A549 (cell line): Measurements from ENCODE around the gene USP34. TPM values are rescaled to one million over a fixed set of nuclear protein-coding genes. Genes with fewer than 3 reads are reported as not detected.

ENCODE experiments used
- ATAC-seq, 2 experiments: fragments of 200-7000 bp in 1 of 2; fragments of >200 bp in 1 of 2; cut with Nextera tagmentation in 1 of 2; cut with Tn5 transposase in 1 of 2; 3 replicates each; pipeline versions ENCODE4 v1.8.0 to v1.9.1; 2018 to 2020; ENCODE audit warnings: mild to moderate bottlenecking in 1 of 2, moderate library complexity in 1 of 2
- CTCF ChIA-PET: fragments of 300-600 bp; sonication (Branson Sonifier 250); formaldehyde crosslinking; extraction: SDS; loops from one replicate; lab custom pipeline; 2021; ENCODE audit warnings: antibody characterized with exemption, inconsistent platforms; lab: Yijun Ruan, JAX
- POLR2A ChIA-PET: fragments of 350-600 bp; formaldehyde crosslinking; extraction: SDS; loops from one replicate; lab custom pipeline; 2021; ENCODE audit warnings: antibody characterized with exemption, inconsistent platforms; lab: Yijun Ruan, JAX
- DNase-seq, 2 experiments: peaks; one replicate each; pipeline versions ENCODE4 v3.0.0 to v3.0.0-alpha.2; 2011 to 2016; ENCODE audit warnings: low read depth in 1 of 2, low spot score in 1 of 2
- FAIRE-seq: peaks from 2 replicates; lab custom pipeline; 2011; peaks lifted over from hg19 to GRCh38; lab: Jason Lieb, UNC
- H3K27ac ChIP-seq, 2 experiments: fragments of >200 bp; sonication (Bioruptor Twin); formaldehyde crosslinking; 3 replicates each; pipeline ENCODE4 v1.5.1; 2016 to 2017
- H3K4me1 ChIP-seq: fragments of >200 bp; sonication (Bioruptor Twin); formaldehyde crosslinking; 3 replicates; pipeline ENCODE4 v1.6.1; 2016
- H3K4me2 ChIP-seq: fragments of >200 bp; sonication (Bioruptor Twin); formaldehyde crosslinking; 3 replicates; pipeline ENCODE4 v1.6.1; 2016
- H3K4me3 ChIP-seq: fragments of >200 bp; sonication (Bioruptor Twin); formaldehyde crosslinking; 3 replicates; pipeline ENCODE4 v1.5.1; 2016
- H3K9me3 ChIP-seq: fragments of >200 bp; sonication (Bioruptor Twin); formaldehyde crosslinking; 3 replicates; pipeline ENCODE4 v1.6.1; 2016
- BHLHE40 ChIP-seq: IDR thresholded peaks from 2 replicates; pipeline ENCODE4 v1.6.1; 2012; ENCODE audit warnings: low read depth, low read length, inconsistent platforms
- CBX8 ChIP-seq: fragments of 200-600 bp; sonication (generic); IDR thresholded peaks from 2 replicates; pipeline ENCODE4 v1.6.1; 2016
- CEBPB ChIP-seq, 2 experiments: fragments of >200 bp in 1 of 2; sonication (Bioruptor Twin) in 1 of 2; formaldehyde crosslinking in 1 of 2; IDR thresholded peaks; 2 replicates each; pipeline ENCODE4 v1.6.1; 2012 to 2016
- EHMT2 ChIP-seq: fragments of 200-600 bp; sonication (generic); IDR thresholded peaks from 2 replicates; pipeline ENCODE4 v1.6.1; 2016; ENCODE audit warnings: antibody characterized with exemption, low read depth, mild to moderate bottlenecking, moderate library complexity
- FOSB ChIP-seq: fragments of 250-450 bp; sonication (Bioruptor Pico); IDR thresholded peaks from 2 replicates; pipeline ENCODE4 v1.5.0; 2020; ENCODE audit warnings: mild to moderate bottlenecking, moderate library complexity
- FOSL2 ChIP-seq, 2 experiments: fragments of 450-650 bp in 1 of 2; fragments of >200 bp in 1 of 2; sonication (Bioruptor Twin) in 1 of 2; formaldehyde crosslinking; IDR thresholded peaks; 2 replicates each; pipeline versions ENCODE4 v1.5.0 to v1.6.1; 2016 to 2020; ENCODE audit warnings: mild to moderate bottlenecking in 1 of 2, moderate library complexity in 1 of 2
- GATA3 ChIP-seq: IDR thresholded peaks from 2 replicates; pipeline ENCODE4 v1.6.1; 2012; ENCODE audit warnings: borderline replicate concordance
- HOXA7 ChIP-seq: fragments of 250-450 bp; sonication (Bioruptor Pico); IDR thresholded peaks from 2 replicates; pipeline ENCODE4 v1.5.0; 2020; ENCODE audit warnings: mild to moderate bottlenecking, moderate library complexity
- HOXB5 ChIP-seq: fragments of 250-450 bp; sonication (Bioruptor Pico); IDR thresholded peaks from 2 replicates; pipeline ENCODE4 v1.5.0; 2020; ENCODE audit warnings: mild to moderate bottlenecking, moderate library complexity
- KDM1A ChIP-seq: fragments of 200-600 bp; sonication (generic); IDR thresholded peaks from 2 replicates; pipeline ENCODE4 v1.6.1; 2016; ENCODE audit warnings: low read depth, mild to moderate bottlenecking
- KDM5A ChIP-seq: fragments of 200-600 bp; sonication (generic); IDR thresholded peaks from 2 replicates; pipeline ENCODE4 v1.6.1; 2016; ENCODE audit warnings: antibody characterized with exemption, mild to moderate bottlenecking
- NR3C1 ChIP-seq: fragments of >200 bp; sonication (Bioruptor Twin); formaldehyde crosslinking; IDR thresholded peaks from 3 replicates; pipeline ENCODE4 v1.6.1; 2017
- RARB ChIP-seq: fragments of 250-450 bp; sonication (Bioruptor Pico); IDR thresholded peaks from 2 replicates; pipeline ENCODE4 v1.8.0; 2021; ENCODE audit warnings: mild to moderate bottlenecking, moderate library complexity
- RNF2 ChIP-seq: fragments of 200-600 bp; sonication (generic); IDR thresholded peaks from 2 replicates; pipeline ENCODE4 v1.6.1; 2016; ENCODE audit warnings: low read depth, mild to moderate bottlenecking, antibody characterized with exemption, moderate library complexity, borderline replicate concordance
- ZNF302 ChIP-seq: fragments of 250-450 bp; sonication (Bioruptor Pico); IDR thresholded peaks from 2 replicates; pipeline ENCODE4 v1.9.0; 2021; ENCODE audit warnings: inconsistent platforms, mild to moderate bottlenecking, moderate library complexity
- WGBS: methylation state at CpG from one replicate; pipeline ENCODE4 v1.1.6; 2017; ENCODE audit errors: missing lambda C conversion rate; 5-methylcytosine and 5-hydroxymethylcytosine counted together
- polyA plus RNA-seq, 4 experiments: library from polyadenylated mRNA; depleted of rRNA in 3 of 4; stranded (reverse); fragments of >200 nt; fragmentation: RNase III in 1 of 4; extraction: RNeasy Plus Mini Kit Qiagen cat#74134 plus additional on column Dnase treatment in 1 of 4; gene quantifications; 2 replicates in 3 of 4; 3 replicates in 1 of 4; pipeline ENCODE4 v1.2.3, GENCODE V29; 2011 to 2017
- TF ChIP-seq, protein P1 (sequence below): fragments of 250-450 bp; sonication (Bioruptor Pico); IDR thresholded peaks from 2 replicates; pipeline ENCODE4 v1.5.0; 2021; ENCODE audit warnings: mild to moderate bottlenecking, moderate library complexity, borderline replicate concordance
- TF ChIP-seq, protein P2 (sequence below): fragments of 450-650 bp; IDR thresholded peaks from 2 replicates; pipeline ENCODE4 v1.6.1; 2014; ENCODE audit warnings: antibody characterized with exemption
- TF ChIP-seq, protein P3 (sequence below): IDR thresholded peaks from 2 replicates; pipeline ENCODE4 v1.6.1; 2012
- TF ChIP-seq, protein P4 (sequence below): IDR thresholded peaks from 2 replicates; pipeline ENCODE4 v1.6.1; 2012; ENCODE audit warnings: low read depth, borderline replicate concordance

Gene USP34
- polyA plus RNA-seq, 2 of the 4 experiments (the other 2 are of a cell fraction) = 47.7 to 132 TPM

DNA sequence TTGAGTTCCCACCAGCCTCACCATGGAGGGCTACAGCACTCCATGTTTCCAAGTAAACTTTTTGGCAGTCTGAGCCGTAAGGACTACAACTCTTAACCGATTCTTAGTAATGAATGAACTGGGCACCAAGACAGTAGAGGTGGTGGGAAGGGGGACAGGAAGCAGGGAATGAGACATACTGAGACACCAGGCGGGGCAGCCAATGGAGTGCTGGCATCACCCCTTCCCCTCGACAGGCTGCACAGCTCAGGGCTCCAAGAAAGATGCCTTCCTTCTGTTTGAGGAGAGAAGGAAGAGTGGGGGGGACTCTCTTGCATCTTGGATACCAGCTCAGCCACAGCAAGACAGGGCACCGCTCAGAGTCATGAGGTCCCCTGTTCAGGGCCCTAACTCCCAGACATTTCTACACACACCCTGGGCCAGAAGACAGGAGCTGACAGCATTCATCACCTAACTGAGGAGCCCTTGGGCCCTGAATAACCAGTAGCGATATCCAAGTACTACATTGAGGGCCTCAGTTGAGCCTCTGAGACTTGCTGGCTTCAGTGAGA, 45.2 kb downstream of the USP34 start:
- CTCF ChIA-PET = interaction anchor here (0.6 to 2.3 kb wide), 38 partner anchors 10 to 462 kb away, joined by 3 to 14 read pairs (median 4); no protein-coding TSS in a partner anchor
- Histone ChIP-seq H3K4me2 (no peak overlapping the region), H3K27ac (peak overlapping the region in 1 of 2 experiments; percentile 17; a peak in 1 of 6 replicates), H3K9me3 (no peaks in the 10 kb centered on the region), H3K4me3 (no peak overlapping the region), H3K4me1 (peaks cover 45% of the 10 kb centered on the region)
- WGBS = 83% methylated on average over 6 of the region's 6 CpGs
- peak in 1 of 2 experiments; percentile 18; a peak in 3 of 6 replicates for ATAC-seq
- no peak for FAIRE-seq
- TF ChIP-seq FOSL2 (IDR thresholded peaks at IDR 0.05) (no peak), FOSL2 (CRISPR knock-in tag; IDR thresholded peaks at IDR 0.05) (no peak)
- no peak for DNase-seq
- POLR2A ChIA-PET = interaction anchor here (1.2 kb wide), 1 partner anchor 113 kb away, joined by 3 read pairs; the partner anchor contains the start of gene XPO1

DNA sequence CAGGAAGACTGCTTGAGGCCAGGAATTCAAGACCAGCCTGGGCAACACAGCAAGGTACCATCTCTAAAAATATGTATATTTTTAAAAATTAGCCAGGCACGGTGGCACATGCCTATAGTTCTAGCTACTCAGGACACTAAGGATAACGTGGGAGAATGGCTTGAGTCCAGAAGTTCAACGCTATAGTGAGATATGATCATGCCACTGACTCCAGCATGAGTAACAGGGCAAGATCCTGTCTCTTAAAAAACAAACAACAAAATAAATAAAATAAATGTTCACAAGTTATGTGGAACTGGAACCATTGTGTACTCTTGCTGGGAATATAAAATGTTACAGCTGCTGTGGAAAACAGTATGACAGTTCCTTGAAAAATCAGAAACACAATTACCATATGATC, 47.2 kb downstream of the USP34 start:
- peaks cover 62% of the 10 kb centered on the region for H3K4me1 ChIP-seq
- no peak overlapping the region for H3K4me3 ChIP-seq
- 12% methylated on average over 3 of the region's 3 CpGs for WGBS
- H3K4me2 ChIP-seq = peak overlapping the region; percentile 5
- CTCF ChIA-PET = interaction anchor here (2.1 kb wide), 1 partner anchor 8 kb away, joined by 6 read pairs; no protein-coding TSS in a partner anchor
- DNase-seq (peak in 1 of 2 experiments; percentile 41), ATAC-seq (peak in 1 of 2 experiments; percentile 9; a peak in 1 of 6 replicates), FAIRE-seq (no peak)
- H3K27ac ChIP-seq = no peak overlapping the region; a peak in 1 of 6 replicates
- TF ChIP-seq HOXB5 (CRISPR knock-in tag) = no peak
- no peak for TF ChIP-seq FOSL2 (IDR thresholded peaks at IDR 0.05)
- TF ChIP-seq FOSL2 (CRISPR knock-in tag; IDR thresholded peaks at IDR 0.05) = peak; percentile 3; the same call in 1 of the 2 replicates
- TF ChIP-seq, all 56 proteins: peak for 1
- POLR2A ChIA-PET = no interaction called here
- H3K9me3 ChIP-seq = no peaks in the 10 kb centered on the region

DNA sequence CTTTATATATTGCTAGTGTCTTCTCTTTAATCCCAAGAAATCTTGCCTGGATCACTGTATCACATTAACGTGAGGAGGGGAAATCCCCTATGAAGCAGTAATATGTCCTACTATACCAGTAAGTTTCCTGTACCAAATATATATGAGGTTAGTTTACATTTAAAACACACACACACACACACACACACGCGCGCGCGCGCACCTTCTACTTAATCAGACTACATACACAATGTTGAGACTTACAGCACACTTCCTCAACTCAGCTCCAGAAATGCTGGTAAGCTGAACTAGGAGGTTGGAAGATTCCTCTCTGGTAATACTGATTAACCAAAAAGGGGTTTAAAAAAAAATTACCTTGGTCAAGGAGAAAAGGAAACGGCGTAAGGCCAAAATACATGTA, 49.3 kb downstream of the USP34 start:
- Histone ChIP-seq H3K4me3 (no peak overlapping the region), H3K4me2 (no peak overlapping the region), H3K9me3 (no peaks in the 10 kb centered on the region), H3K27ac (no peak overlapping the region; a peak in 1 of 6 replicates)
- no peak for FAIRE-seq
- no peak for ATAC-seq
- DNase-seq = no peak
- ChIA-PET CTCF (interaction anchor here (1.0 to 1.2 kb wide), 3 partner anchors 8 to 212 kb away, joined by 3 to 4 read pairs (median 3); no protein-coding TSS in a partner anchor), POLR2A (interaction anchor here (1.1 kb wide), 1 partner anchor 117 kb away, joined by 3 read pairs; the partner anchor contains the start of gene XPO1)
- 92% methylated on average over 9 of the region's 9 CpGs for WGBS
- no peak for TF ChIP-seq ZNF302
- no peak for TF ChIP-seq RNF2
- TF ChIP-seq, protein P1, sequence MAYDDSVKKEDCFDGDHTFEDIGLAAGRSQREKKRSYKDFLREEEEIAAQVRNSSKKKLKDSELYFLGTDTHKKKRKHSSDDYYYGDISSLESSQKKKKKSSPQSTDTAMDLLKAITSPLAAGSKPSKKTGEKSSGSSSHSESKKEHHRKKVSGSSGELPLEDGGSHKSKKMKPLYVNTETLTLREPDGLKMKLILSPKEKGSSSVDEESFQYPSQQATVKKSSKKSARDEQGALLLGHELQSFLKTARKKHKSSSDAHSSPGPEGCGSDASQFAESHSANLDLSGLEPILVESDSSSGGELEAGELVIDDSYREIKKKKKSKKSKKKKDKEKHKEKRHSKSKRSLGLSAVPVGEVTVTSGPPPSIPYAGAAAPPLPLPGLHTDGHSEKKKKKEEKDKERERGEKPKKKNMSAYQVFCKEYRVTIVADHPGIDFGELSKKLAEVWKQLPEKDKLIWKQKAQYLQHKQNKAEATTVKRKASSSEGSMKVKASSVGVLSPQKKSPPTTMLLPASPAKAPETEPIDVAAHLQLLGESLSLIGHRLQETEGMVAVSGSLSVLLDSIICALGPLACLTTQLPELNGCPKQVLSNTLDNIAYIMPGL (CRISPR knock-in tag) = no peak
- no peak for TF ChIP-seq CEBPB (IDR thresholded peaks at IDR 0.05)
- TF ChIP-seq, all 56 proteins: peak for 0
- peaks cover 60% of the 10 kb centered on the region for H3K4me1 ChIP-seq

DNA sequence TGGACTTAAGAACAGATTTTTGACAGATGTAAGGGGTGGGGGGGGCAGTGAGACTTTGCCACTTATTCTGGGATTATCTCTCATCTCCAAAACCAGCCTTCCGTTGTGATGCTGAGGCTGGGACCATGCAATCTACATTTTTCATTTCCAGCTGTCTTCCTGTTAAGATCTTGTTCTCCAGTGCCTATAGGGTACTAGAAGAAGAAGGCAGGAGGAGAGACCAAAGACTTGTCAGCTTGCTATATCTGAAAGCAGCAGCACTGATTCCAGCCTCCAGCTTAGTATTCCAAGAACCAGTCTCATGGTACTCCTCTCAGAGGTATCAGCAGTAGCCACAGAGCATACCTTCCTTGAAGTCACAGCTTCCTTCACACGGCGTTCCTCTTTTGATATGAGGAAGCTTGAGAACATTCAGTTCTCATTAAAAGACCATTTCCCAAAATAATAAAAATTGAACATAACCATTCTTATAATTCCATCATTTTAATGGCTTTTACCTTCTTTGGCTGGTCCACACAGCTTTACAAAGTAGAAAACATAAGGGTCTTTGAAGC, 49.8 kb downstream of the USP34 start:
- WGBS = 95% methylated on average over 3 of the region's 3 CpGs
- CTCF ChIA-PET = interaction anchor here (1.0 to 1.2 kb wide), 4 partner anchors 9 to 213 kb away, joined by 3 to 4 read pairs (median 3); no protein-coding TSS in a partner anchor
- POLR2A ChIA-PET = interaction anchor here (1.1 kb wide), 1 partner anchor 118 kb away, joined by 3 read pairs; the partner anchor contains the start of gene XPO1
- Histone ChIP-seq H3K9me3 (no peaks in the 10 kb centered on the region), H3K27ac (peak overlapping the region in 1 of 2 experiments; percentile 5; a peak in 1 of 6 replicates), H3K4me1 (peaks cover 61% of the 10 kb centered on the region), H3K4me3 (no peak overlapping the region), H3K4me2 (peak overlapping the region; percentile 2; the same call in 2 of the 3 replicates)
- DNase-seq (no peak), FAIRE-seq (no peak), ATAC-seq (0 out of 6 replicates have a peak, but pooled peaks of 1 of the 2 experiments have one; percentile 8)
- TF ChIP-seq RARB (CRISPR knock-in tag) (no peak), FOSB (CRISPR knock-in tag) (no peak), NR3C1 (no peak), FOSL2 (IDR thresholded peaks at IDR 0.05) (no peak), FOSL2 (CRISPR knock-in tag; IDR thresholded peaks at IDR 0.05) (no peak), KDM1A (no peak), GATA3 (no peak), HOXA7 (CRISPR knock-in tag) (no peak), CBX8 (no peak), EHMT2 (no peak), BHLHE40 (no peak), KDM5A (no peak), HOXB5 (CRISPR knock-in tag) (no peak), ZNF302 (no peak)
- TF ChIP-seq, protein P2, sequence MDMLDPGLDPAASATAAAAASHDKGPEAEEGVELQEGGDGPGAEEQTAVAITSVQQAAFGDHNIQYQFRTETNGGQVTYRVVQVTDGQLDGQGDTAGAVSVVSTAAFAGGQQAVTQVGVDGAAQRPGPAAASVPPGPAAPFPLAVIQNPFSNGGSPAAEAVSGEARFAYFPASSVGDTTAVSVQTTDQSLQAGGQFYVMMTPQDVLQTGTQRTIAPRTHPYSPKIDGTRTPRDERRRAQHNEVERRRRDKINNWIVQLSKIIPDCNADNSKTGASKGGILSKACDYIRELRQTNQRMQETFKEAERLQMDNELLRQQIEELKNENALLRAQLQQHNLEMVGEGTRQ = no peak
- TF ChIP-seq, protein P3, sequence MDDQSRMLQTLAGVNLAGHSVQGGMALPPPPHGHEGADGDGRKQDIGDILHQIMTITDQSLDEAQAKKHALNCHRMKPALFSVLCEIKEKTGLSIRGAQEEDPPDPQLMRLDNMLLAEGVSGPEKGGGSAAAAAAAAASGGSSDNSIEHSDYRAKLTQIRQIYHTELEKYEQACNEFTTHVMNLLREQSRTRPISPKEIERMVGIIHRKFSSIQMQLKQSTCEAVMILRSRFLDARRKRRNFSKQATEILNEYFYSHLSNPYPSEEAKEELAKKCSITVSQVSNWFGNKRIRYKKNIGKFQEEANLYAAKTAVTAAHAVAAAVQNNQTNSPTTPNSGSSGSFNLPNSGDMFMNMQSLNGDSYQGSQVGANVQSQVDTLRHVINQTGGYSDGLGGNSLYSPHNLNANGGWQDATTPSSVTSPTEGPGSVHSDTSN = no peak
- TF ChIP-seq, protein P1 (CRISPR knock-in tag) = no peak
- TF ChIP-seq, protein P4, sequence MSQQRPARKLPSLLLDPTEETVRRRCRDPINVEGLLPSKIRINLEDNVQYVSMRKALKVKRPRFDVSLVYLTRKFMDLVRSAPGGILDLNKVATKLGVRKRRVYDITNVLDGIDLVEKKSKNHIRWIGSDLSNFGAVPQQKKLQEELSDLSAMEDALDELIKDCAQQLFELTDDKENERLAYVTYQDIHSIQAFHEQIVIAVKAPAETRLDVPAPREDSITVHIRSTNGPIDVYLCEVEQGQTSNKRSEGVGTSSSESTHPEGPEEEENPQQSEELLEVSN = no peak
